HCT116 (cell line): ENCODE results near the gene ZCWPW1.

Experiments used
- CTCF ChIP-seq, 3 experiments: fragments of 200-600 bp in 1 of 3; sonication (generic) in 1 of 3; IDR thresholded peaks in 2 of 3; conservative IDR thresholded peaks in 1 of 3; 2 replicates each; pipeline ENCODE4 v1.5.1; 2012 to 2017; ENCODE audit warnings: low read depth in 2 of 3, low read length in 2 of 3, antibody characterized with exemption in 1 of 3, borderline replicate concordance in 1 of 3, control low read depth in 1 of 3, mild to moderate bottlenecking in 1 of 3, mixed read lengths in 1 of 3, mixed run types in 1 of 3, moderate library complexity in 1 of 3; ENCODE audit not compliant: insufficient read depth in 1 of 3
- EZH2 ChIP-seq: fragments of 200-600 bp; sonication (generic); IDR thresholded peaks from 2 replicates; pipeline ENCODE4 v1.6.1; 2017; ENCODE audit warnings: antibody characterized with exemption, mixed run types
- EZH2phosphoT487 ChIP-seq: fragments of 200-600 bp; IDR thresholded peaks from 2 replicates; pipeline ENCODE4 v1.6.1; 2018; ENCODE audit warnings: antibody characterized with exemption, borderline replicate concordance
- POLR2A ChIP-seq: IDR thresholded peaks from 2 replicates; pipeline ENCODE4 v1.7.0; 2011; ENCODE audit warnings: borderline replicate concordance; ENCODE audit not compliant: insufficient read depth, insufficient read length; ENCODE audit errors: extremely low read depth
- SP1 ChIP-seq: IDR thresholded peaks from 2 replicates; pipeline ENCODE4 v1.6.1; 2012; ENCODE audit warnings: low read depth
- ZNF274 ChIP-seq: fragments of 200-500 bp; sonication (Bioruptor generic); IDR thresholded peaks from 2 replicates; pipeline ENCODE4 v1.6.1; 2014; ENCODE audit warnings: mild to moderate bottlenecking, low read depth, low read length, inconsistent platforms

- TF ChIP-seq CTCF (IDR thresholded peaks at IDR 0.05 in 2 of 3, conservative IDR thresholded peaks at IDR 0.05 in 1 of 3; ENCODE audit: borderline replicate concordance in 1 of 3, insufficient read depth in 1 of 3, low read depth in 2 of 3, low read length in 2 of 3), result no peak
- TF ChIP-seq EZH2phosphoT487, result no peak
- no peak for TF ChIP-seq POLR2A
- TF ChIP-seq EZH2, result no peak
- no peak for TF ChIP-seq SP1
- no peak for TF ChIP-seq ZNF274
Measured at GRCh38 chr7:100464210-100464660, 35.7 kb upstream of the ZCWPW1 start, which contains the start of gene SPACDR.
